ENCODE measurements around the gene ATP5ME.

DNA sequence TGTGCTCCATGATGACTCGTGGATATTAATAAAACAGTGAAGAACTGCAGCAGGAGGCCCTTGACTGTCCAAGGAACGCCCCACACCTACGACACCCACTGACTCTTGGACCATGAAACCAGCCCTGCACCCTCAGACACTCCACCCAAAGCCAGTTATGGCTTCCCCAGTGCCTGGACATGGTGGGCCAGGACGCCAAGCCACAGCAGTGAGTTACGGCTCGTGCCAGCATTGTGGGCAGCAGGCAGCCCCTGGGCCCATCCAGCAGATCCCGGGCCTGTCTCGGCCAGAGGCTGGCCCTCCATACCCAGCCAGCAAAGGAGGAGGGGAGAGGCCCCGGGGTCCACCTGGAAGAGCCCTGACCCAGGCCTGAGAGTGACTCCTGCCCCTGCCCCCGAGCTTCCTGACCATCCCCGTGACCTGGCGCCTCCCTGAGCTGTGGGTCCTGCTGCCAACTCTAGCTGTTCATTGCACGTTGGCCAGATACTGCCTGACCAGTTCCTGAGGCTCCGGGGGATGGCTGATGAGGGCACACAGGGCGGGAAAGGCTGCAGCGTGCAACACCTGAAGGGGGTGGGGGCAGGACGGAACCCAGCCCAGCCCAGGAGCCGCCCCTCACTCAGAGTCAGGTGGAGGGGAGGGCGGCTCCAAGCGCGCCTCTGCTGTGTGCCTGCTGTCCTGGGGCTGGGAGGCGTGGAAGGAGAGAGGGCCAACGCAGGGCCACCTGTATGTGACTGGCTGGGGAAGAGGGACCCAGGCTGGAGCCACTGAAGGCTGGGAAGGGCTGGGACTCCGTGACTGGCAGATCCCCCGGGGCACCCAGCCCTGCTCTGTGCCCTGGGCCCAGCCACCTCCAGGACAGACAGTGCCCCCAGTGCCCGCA is 14.1 kb upstream of the ATP5ME start:
- TF ChIP-seq, protein P1, sequence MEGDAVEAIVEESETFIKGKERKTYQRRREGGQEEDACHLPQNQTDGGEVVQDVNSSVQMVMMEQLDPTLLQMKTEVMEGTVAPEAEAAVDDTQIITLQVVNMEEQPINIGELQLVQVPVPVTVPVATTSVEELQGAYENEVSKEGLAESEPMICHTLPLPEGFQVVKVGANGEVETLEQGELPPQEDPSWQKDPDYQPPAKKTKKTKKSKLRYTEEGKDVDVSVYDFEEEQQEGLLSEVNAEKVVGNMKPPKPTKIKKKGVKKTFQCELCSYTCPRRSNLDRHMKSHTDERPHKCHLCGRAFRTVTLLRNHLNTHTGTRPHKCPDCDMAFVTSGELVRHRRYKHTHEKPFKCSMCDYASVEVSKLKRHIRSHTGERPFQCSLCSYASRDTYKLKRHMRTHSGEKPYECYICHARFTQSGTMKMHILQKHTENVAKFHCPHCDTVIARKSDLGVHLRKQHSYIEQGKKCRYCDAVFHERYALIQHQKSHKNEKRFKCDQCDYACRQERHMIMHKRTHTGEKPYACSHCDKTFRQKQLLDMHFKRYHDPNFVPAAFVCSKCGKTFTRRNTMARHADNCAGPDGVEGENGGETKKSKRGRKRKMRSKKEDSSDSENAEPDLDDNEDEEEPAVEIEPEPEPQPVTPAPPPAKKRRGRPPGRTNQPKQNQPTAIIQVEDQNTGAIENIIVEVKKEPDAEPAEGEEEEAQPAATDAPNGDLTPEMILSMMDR (IDR thresholded peaks at IDR 0.05; ENCODE audit: insufficient read depth, low read length), result no peak
- TF ChIP-seq SPI1 (IDR thresholded peaks at IDR 0.05; ENCODE audit: borderline replicate concordance, low read depth) (no peak), POLR2AphosphoS5 (IDR thresholded peaks at IDR 0.05; ENCODE audit: low read depth) (no peak)
- TF ChIP-seq, protein P2, sequence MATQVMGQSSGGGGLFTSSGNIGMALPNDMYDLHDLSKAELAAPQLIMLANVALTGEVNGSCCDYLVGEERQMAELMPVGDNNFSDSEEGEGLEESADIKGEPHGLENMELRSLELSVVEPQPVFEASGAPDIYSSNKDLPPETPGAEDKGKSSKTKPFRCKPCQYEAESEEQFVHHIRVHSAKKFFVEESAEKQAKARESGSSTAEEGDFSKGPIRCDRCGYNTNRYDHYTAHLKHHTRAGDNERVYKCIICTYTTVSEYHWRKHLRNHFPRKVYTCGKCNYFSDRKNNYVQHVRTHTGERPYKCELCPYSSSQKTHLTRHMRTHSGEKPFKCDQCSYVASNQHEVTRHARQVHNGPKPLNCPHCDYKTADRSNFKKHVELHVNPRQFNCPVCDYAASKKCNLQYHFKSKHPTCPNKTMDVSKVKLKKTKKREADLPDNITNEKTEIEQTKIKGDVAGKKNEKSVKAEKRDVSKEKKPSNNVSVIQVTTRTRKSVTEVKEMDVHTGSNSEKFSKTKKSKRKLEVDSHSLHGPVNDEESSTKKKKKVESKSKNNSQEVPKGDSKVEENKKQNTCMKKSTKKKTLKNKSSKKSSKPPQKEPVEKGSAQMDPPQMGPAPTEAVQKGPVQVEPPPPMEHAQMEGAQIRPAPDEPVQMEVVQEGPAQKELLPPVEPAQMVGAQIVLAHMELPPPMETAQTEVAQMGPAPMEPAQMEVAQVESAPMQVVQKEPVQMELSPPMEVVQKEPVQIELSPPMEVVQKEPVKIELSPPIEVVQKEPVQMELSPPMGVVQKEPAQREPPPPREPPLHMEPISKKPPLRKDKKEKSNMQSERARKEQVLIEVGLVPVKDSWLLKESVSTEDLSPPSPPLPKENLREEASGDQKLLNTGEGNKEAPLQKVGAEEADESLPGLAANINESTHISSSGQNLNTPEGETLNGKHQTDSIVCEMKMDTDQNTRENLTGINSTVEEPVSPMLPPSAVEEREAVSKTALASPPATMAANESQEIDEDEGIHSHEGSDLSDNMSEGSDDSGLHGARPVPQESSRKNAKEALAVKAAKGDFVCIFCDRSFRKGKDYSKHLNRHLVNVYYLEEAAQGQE (IDR thresholded peaks at IDR 0.05; ENCODE audit: insufficient replicate concordance, low read depth), result no peak
